ENCODE measurements around the gene TNRC6B.

DNA sequence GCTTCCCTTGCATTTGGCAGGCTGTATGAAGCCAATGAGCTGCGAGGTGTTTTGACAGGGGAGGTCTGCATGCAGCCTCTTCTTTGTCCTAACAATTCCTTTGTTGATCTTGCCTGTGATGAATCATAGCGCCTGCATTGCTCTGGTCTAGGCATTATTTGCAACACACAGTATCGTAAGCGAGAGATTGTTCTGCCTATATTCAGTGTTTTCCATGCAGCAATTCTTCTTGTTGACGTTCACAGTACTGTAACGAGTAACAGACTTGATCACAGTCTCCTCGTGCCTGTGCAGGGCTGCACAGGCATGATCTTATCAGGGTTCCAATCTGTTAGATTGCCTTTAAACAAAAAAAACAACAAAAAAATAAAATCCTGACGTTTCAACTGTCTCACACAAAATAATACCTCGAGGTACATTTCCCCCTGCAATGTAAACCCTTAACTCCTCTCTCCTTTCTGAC, 154.6 kb downstream of the TNRC6B start:
- TF ChIP-seq, protein P1, sequence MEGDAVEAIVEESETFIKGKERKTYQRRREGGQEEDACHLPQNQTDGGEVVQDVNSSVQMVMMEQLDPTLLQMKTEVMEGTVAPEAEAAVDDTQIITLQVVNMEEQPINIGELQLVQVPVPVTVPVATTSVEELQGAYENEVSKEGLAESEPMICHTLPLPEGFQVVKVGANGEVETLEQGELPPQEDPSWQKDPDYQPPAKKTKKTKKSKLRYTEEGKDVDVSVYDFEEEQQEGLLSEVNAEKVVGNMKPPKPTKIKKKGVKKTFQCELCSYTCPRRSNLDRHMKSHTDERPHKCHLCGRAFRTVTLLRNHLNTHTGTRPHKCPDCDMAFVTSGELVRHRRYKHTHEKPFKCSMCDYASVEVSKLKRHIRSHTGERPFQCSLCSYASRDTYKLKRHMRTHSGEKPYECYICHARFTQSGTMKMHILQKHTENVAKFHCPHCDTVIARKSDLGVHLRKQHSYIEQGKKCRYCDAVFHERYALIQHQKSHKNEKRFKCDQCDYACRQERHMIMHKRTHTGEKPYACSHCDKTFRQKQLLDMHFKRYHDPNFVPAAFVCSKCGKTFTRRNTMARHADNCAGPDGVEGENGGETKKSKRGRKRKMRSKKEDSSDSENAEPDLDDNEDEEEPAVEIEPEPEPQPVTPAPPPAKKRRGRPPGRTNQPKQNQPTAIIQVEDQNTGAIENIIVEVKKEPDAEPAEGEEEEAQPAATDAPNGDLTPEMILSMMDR (IDR thresholded peaks at IDR 0.05): no peak
- TF ChIP-seq POLR2AphosphoS5 (IDR thresholded peaks at IDR 0.05) (no peak), POLR2A (IDR thresholded peaks at IDR 0.05) (no peak)
